Transverse colon (tissue), 4 donors: Measurements from ENCODE around the gene LTB4R. TPM values are rescaled to one million over a fixed set of nuclear protein-coding genes. Genes with fewer than 3 reads are reported as not detected.
A peak's percentile ranks its signal among the peaks of the same experiment; 100 is the strongest.

ENCODE experiments used
- DNase-seq: peaks from one replicate; pipeline ENCODE4 v3.0.0-alpha.2; 2019
- H3K27ac ChIP-seq, 4 donors: fragments of 200-600 bp; sonication (generic); 2 replicates each; pipeline ENCODE4 v1.5.1; 2016 to 2018; ENCODE audit warnings: inconsistent platforms in 4 of 4
- H3K27me3 ChIP-seq: fragments of 200-600 bp; sonication (generic); 2 replicates; pipeline ENCODE4 v1.5.1; 2017; ENCODE audit warnings: inconsistent platforms
- H3K36me3 ChIP-seq, 4 donors: fragments of 200-600 bp; sonication (generic); 2 replicates each; pipeline ENCODE4 v1.5.1; 2017 to 2019; ENCODE audit warnings: inconsistent platforms in 4 of 4
- H3K4me1 ChIP-seq, 4 donors: fragments of 200-600 bp; sonication (generic); 2 replicates each; pipeline ENCODE4 v1.5.1; 2017 to 2020; ENCODE audit warnings: inconsistent platforms in 4 of 4
- H3K4me3 ChIP-seq, 4 donors: fragments of 200-600 bp; sonication (generic); 1 replicate in 1 of 4; 2 replicates in 3 of 4; pipeline versions ENCODE4 v1.5.1 to v1.6.1; 2017 to 2019; ENCODE audit warnings: inconsistent platforms in 4 of 4
- H3K9me3 ChIP-seq, 2 donors: fragments of 200-600 bp; sonication (generic); 2 replicates each; pipeline ENCODE4 v1.5.1; 2017 to 2019; ENCODE audit warnings: inconsistent platforms in 2 of 2
- CTCF ChIP-seq, 5 experiments: fragments of 200-600 bp in 3 of 5; fragments of 450-650 bp in 2 of 5; sonication (generic) in 3 of 5; IDR thresholded peaks; 1 replicate in 2 of 5; 2 replicates in 3 of 5; pipeline ENCODE4 v1.5.1; 2016 to 2017; ENCODE audit warnings: antibody characterized with exemption in 5 of 5, inconsistent platforms in 3 of 5, mild to moderate bottlenecking in 2 of 5, moderate library complexity in 1 of 5
- EP300 ChIP-seq: sonication (generic); formaldehyde crosslinking; IDR thresholded peaks from one replicate; pipeline ENCODE4 v1.6.1; 2017; ENCODE audit warnings: antibody characterized with exemption, low read depth
- POLR2A ChIP-seq: fragments of 450-650 bp; IDR thresholded peaks from one replicate; pipeline ENCODE4 v1.6.1; 2016; ENCODE audit warnings: antibody characterized with exemption, mild to moderate bottlenecking, moderate library complexity
- POLR2AphosphoS5 ChIP-seq, 3 donors: sonication (generic); formaldehyde crosslinking; IDR thresholded peaks; one replicate each; pipeline ENCODE4 v1.6.1; 2016; ENCODE audit warnings: antibody characterized with exemption in 3 of 3
- WGBS, 2 donors: methylation state at CpG; one replicate each; pipeline ENCODE4 v1.1.5; 2018; ENCODE audit warnings: low coverage in 1 of 2; 5-methylcytosine and 5-hydroxymethylcytosine counted together
- in situ Hi-C, 4 donors: fragments of 200-750 bp; cut with MboI; loops; one replicate each; pipeline versions ENCODE4 v1.15.0 to v1.15.1; 2017; ENCODE audit warnings: low sequenced_read_pairs in 3 of 4, low pct_ligation_motif_present in 1 of 4, low pct_unique_long_range_greater_than_20kb in 1 of 4
- intact Hi-C: fragments of 100-400 bp; cut with DNase I; formaldehyde crosslinking; loops from one replicate; pipeline ENCODE4 v1.15.1; 2023; ENCODE audit warnings: low total_unique reads
- total RNA-seq, 4 donors: library from RNA; depleted of rRNA; stranded (reverse); fragments of >200 nt; gene quantifications; one replicate each; pipeline ENCODE4 v1.1.0, GENCODE V29; 2016

The LTB4R gene
- total RNA-seq, 4 donors from 2014 or later, result 1.1 to 8.3 (median 6.2) TPM

DNA sequence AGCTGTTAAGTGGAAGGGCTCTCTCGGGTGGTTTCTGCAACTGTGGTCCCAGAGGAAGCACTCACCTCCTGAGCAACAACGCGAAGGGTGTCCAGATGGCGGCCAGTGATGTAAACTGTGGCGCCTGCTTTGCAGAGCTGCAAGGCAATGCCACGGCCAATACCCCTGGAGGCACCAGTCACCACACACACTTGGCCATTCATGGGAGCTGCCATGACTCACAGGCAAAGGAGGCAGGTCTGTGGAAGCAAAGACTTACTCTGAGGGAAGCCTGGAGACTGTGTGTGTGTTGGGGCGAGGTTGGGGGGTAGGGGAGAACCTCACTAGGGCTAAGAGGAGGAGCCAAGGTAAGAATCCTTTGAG, 12.4 kb upstream of the LTB4R start:
- H3K4me3 ChIP-seq, result peak overlapping the region; percentile 72 to 91 (median 79)
- DNase-seq, result no peak
- H3K27me3 ChIP-seq, result no peaks in the 10 kb centered on the region
- peaks cover 0 to 34% (median 15%) of the 10 kb centered on the region in 4 donors for H3K36me3 ChIP-seq
- H3K9me3 ChIP-seq, result no peaks in the 10 kb centered on the region
- peaks cover 18 to 43% (median 24%) of the 10 kb centered on the region in 4 donors for H3K4me1 ChIP-seq
- in situ Hi-C loops, result loop anchor here in 1 of 4 donors (5.0 kb wide), 1 partner anchor 57 kb away; the partner anchor contains the start of gene TINF2
- peak overlapping the region; percentile 89 to 94 (median 92) for H3K27ac ChIP-seq
- intact Hi-C loops, result loop anchor here (5.0 kb wide), 1 partner anchor 162 kb away; the partner anchor contains the start of gene PSME1
- no peak for TF ChIP-seq POLR2A
- no peak for TF ChIP-seq POLR2AphosphoS5 (IDR thresholded peaks at IDR 0.05)
- TF ChIP-seq EP300, result no peak
- no peak for TF ChIP-seq CTCF (IDR thresholded peaks at IDR 0.05)
- WGBS, 2 donors, result 35 to 67% methylated on average over 5 to 7 of the region's 7 CpGs

- Histone ChIP-seq H3K4me3 (peak within 1 kb of the TSS; percentile 72 to 96 (median 84)), H3K36me3 (peaks cover 0 to 40% (median 18%) of the 10 kb centered on the region in 4 donors), H3K27me3 (no peaks in the 10 kb centered on the region), H3K4me1 (peaks cover 18 to 43% (median 24%) of the 10 kb centered on the region in 4 donors), H3K27ac (peak within 1 kb of the TSS; percentile 89 to 94 (median 92)), H3K9me3 (no peaks in the 10 kb centered on the region)
- DNase-seq, result peak; percentile 96
- in situ Hi-C loops, result loop anchor here in 1 of 4 donors (5.0 kb wide), 1 partner anchor 57 kb away; the partner anchor contains the start of gene TINF2
- peak; percentile 86 for TF ChIP-seq POLR2A
- TF ChIP-seq EP300, result no peak
- TF ChIP-seq POLR2AphosphoS5 (IDR thresholded peaks at IDR 0.05), result peak; percentile 94 to 97 (median 97)
- no peak for TF ChIP-seq CTCF (IDR thresholded peaks at IDR 0.05)
- intact Hi-C loops, result loop anchor here (5.0 kb wide), 1 partner anchor 162 kb away; the partner anchor contains the start of gene PSME1
- whole genome bisulfite sequencing, 2 donors, result 0 to 1% methylated on average over 1 to 65 of the region's 75 CpGs
Observed at GRCh38 chr14:24299255-24300191, 11.8 kb upstream of the LTB4R start, which contains the start of the genes DHRS1 and NOP9. Gene DHRS1, minus strand, starts transcription at chr14:24299780. Its CDS starts 674 bp downstream, at chr14:24299106. Gene NOP9, plus strand, starts transcription at chr14:24299850. Its CDS starts 105 bp downstream, at chr14:24299955.

DNA sequence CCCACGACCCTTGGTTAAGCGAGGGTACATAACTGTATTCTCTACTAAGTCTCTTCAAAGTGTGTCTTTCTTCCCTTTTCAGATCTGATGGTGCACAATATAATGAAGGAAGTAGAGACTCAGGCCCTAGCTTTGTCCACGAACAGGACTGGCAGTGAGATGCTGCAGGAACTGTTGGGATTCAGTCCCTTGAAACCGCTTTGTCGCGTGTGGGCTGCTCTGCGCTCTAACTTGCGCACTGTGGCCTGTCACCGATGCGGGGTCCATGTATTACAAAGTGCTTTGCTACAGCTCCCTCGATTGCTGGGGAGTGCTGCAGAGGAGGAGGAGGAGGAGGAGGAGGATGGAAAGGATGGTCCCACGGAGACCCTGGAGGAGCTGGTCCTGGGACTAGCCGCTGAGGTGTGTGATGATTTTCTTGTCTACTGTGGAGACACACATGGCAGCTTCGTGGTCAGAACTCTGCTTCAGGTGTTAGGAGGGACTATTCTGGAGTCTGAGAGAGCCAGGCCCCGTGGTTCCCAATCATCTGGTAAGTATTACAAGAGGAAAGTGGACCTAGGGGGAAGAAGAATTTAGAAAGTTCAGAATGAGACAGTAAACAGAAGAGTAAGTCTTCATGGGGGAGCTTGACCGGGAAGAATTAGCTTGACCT, 10.8 kb upstream of the LTB4R start:
- peak overlapping the region; percentile 89 to 94 (median 92) for H3K27ac ChIP-seq
- peak overlapping the region; percentile 72 to 96 (median 84) for H3K4me3 ChIP-seq
- no peaks in the 10 kb centered on the region for H3K9me3 ChIP-seq
- WGBS, 2 donors, result 26 to 33% methylated on average over 3 to 16 of the region's 16 CpGs
- TF ChIP-seq POLR2AphosphoS5 (IDR thresholded peaks at IDR 0.05) (no peak), EP300 (no peak), POLR2A (no peak), CTCF (IDR thresholded peaks at IDR 0.05) (no peak)
- no peak for DNase-seq
- intact Hi-C loops (no loop called here), in situ Hi-C loops (no loop called here)
- H3K4me1 ChIP-seq, result peaks cover 18 to 43% (median 24%) of the 10 kb centered on the region in 4 donors
- H3K36me3 ChIP-seq, result peaks cover 0 to 46% (median 23%) of the 10 kb centered on the region in 4 donors
- H3K27me3 ChIP-seq, result no peaks in the 10 kb centered on the region
